ENCODE data around the gene CNOT4.

GRCh38 chr7:135383525-135384175, 126.3 kb downstream of the CNOT4 start:
- TF ChIP-seq EZH2 (IDR thresholded peaks at IDR 0.05; ENCODE audit: insufficient read depth, poor library complexity, severe bottlenecking) (no peak), EZH2phosphoT487 (IDR thresholded peaks at IDR 0.05; ENCODE audit: insufficient read depth, low read depth) (no peak)
